OCI-M1 (cell line): ENCODE measurements around the gene STYXL1.

ENCODE experiments used
- DNase-seq: peaks from one replicate; lab custom pipeline; 2025; lab: John Stamatoyannopoulos, UW

STYXL1 gene

DNA sequence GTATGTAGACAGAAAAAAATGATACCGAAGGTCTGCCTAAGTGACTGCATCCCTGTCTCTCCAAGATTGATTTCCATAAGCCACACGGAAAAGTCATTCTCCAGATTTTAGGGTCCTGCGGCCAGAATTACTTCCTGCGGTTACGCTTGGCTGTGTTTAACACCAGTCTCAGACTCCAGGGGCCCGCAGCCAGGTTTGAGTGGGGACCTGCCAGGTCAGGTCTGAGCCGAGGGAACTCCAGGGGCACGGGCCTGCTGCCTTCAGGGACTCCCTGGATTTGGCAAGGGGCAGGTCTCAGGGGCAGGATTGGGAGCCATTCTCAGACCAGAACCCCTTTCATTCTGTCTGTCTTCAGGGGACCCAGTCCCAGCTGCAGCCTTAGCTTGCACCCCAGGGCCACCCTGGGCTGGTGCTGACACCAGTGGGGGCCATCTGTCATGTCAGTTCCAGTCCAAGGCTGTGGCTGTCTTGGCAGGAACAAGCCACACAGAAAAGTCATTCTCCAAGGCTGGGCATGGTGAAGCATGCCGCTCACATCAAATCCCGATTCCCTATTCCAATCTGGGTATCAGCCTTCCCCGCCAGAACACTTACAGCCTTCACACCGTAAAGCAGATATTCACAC, 92.4 kb downstream of the STYXL1 start:
- DNase-seq, result no peak

DNA sequence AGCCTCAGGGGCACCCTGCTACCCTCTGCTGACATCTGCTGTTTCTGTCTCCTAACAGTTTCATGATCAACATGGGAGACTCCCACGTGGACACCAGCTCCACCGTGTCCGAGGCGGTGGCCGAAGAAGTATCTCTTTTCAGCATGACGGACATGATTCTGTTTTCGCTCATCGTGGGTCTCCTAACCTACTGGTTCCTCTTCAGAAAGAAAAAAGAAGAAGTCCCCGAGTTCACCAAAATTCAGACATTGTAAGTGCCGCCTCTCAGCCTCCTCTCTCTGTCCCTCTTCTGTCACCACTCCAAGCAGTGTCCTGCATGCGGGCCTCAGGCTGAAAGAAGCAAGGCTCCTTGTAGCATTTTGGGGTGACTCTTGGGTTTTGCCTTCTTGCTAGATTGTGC, 93.9 kb downstream of the STYXL1 start:
- DNase-seq, result no peak

DNA sequence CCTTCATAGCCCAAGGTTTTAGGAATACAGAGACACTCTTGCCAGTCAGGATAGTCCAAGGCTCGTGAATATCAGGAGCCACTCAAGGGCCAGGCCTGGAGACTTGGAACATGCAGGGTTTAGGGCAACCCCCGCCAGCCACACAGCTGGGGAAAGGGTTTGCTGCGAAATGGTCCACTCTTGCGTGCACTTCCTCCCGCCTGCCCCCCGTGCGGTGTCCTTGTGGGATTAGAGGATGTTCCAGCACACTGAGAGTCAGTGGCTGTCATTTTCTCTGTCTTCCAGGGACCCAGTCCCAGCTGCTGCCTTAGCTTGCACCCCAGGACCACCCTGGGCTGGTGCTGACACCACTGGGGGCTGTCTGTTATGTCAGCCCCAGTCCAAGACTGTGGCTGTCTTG, 94.4 kb downstream of the STYXL1 start:
- DNase-seq, result no peak

DNA sequence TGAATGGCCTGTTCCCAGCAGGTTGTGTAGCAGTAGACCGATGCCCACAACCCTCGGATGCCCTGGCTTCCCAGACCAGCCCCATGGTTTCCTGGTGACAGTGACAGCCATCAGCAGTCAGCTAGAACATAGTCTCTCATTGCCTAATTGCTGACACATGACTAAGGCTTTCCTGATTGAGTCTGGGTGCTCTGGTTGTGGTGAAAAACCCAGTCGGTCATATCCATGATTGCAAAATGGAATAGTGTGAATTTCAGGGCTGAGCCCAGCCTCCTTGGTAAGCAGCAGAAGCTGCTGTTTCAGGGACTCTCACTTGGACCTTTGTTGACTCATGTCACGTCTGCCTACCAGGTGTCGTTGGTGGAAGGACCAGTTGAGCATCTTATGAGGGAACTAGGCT, 96.3 kb downstream of the STYXL1 start:
- no peak for DNase-seq

DNA sequence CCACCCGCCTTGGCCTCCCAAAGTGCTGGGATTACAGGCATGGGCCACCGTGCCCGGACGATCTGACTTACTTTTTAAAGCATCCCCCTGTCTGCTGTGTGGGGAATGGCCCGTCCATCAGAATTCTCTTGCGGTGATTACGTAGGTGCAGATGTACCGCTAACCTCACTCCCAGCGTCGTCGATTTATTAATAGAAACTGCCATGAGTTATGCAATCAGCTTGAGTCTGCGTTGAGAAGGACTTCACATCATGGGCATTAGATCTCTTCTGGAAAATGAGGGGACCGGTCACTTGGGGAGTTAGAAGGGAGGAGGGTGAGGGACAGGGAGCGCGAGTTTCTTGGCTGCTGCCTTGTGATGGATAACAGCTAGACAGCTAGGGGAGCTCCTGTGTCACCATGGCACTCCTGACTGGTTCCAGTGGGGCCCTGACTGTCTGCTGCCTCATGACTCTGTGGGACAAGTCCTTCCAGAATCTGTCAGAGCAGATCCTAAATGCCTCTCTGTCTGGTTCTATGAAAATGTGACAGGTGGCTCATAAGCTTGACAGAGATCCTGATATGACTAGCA, 97.6 kb downstream of the STYXL1 start:
- no peak for DNase-seq

DNA sequence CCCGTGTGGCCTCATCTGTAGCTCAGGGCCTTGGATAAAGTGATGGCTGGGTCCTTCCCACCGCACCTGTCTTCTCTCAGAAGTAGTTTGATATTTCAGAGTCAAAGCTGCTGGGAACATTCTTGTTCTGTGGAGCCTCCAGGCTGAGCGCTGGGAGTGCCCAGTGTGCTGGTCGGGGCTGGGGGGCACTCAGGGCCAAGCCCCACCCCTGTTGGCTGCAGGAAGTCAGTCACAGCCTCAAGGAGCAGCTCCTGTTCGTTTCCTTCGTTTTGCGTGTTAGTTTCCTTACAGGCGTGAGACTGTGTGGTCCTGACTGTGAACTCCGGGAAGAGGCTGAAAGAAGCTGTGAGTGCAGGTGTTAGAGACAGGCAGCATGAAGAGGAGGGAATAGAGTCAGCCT, 99.6 kb downstream of the STYXL1 start:
- no peak for DNase-seq
